Measurements from ENCODE around the gene GNL1.
A peak's percentile ranks its signal among the peaks of the same experiment; 100 is the strongest.
"Not testable (repeated sequence)": the region's sequence is repeated elsewhere in the genome, so short reads cannot be mapped to it uniquely, and the experiment has no call there.

The GNL1 gene

GRCh38 chr6:30598912-30599624, 42.8 kb upstream of the GNL1 start:
- TF ChIP-seq EZH2 (IDR thresholded peaks at IDR 0.05; ENCODE audit: borderline replicate concordance, low read depth, low read length, severe bottlenecking), result no peak
- no peak for TF ChIP-seq CTCF (IDR thresholded peaks at IDR 0.05; ENCODE audit: borderline replicate concordance, extremely low read depth, low read length, poor library complexity, severe bottlenecking)
- H3K4me1 ChIP-seq (ENCODE audit: insufficient read depth, low read length), result no peaks in the 10 kb centered on the region
- H4K20me1 ChIP-seq (ENCODE audit: insufficient read depth, low read length), result peaks cover 38% of the 10 kb centered on the region
- no peak overlapping the region for H3K4me3 ChIP-seq (ENCODE audit: low read depth in 1 of 2, low read length in 2 of 2)
- H3K4me2 ChIP-seq (ENCODE audit: insufficient read depth, low read length), result no peak overlapping the region
- no peaks in the 10 kb centered on the region for H3K9me3 ChIP-seq (ENCODE audit: insufficient read depth, low read length, severe bottlenecking)
- H3K27ac ChIP-seq (ENCODE audit: low read length), result no peak overlapping the region
- no peak overlapping the region for H3K9ac ChIP-seq (ENCODE audit: low read depth, low read length)
- no peak overlapping the region for H2AFZ ChIP-seq (ENCODE audit: low read depth, low read length)
- H3K27me3 ChIP-seq (ENCODE audit: insufficient read depth, low read length, poor library complexity), result no peaks in the 10 kb centered on the region
- no peak for DNase-seq
- ATAC-seq (ENCODE audit: insufficient read depth, low read depth), result no peak
- H3K36me3 ChIP-seq (ENCODE audit: insufficient read depth, low read length), result peaks cover 55% of the 10 kb centered on the region
- no peaks in the 10 kb centered on the region for H3K79me2 ChIP-seq (ENCODE audit: insufficient read depth, low read length)

DNA sequence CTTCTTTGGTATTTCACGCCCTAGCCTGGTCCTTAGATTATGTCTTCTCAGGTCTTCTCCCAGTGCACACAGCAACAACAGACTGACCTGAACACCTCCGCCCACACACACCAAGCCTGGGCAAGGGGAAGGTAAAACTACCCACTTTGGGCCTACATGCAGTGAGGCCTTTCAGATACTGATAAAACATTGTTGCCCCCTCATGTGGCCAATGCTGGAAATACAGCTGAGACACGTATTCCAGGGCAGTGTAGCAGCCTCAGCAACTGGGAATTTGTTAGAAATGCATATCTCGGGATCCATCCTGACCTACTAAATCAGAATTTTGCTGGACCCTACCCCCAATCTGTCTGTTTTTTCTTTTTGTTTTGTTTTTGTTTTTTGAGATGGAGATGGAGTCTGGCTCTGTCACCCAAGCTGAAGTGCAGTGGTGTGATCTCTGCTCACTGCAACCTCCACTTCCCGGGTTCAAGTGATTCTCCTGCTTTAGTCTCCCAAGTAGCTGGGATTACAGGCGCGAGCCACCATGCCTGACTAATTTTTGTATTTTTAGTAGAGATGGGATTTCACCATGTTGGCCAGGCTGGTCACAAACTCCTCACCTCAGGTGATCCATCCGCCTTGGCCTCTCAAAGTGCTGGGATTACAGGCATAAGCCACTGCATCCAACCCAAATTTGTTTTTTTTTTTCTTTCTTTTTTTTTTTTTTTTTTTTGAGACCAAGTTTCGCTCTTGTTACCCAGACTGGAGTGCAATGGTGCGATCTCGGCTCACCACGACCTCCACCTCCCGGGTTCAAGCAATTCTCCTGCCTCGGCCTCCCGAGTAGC, 41.2 kb upstream of the GNL1 start:
- peaks cover 29% of the 10 kb centered on the region for H4K20me1 ChIP-seq (ENCODE audit: insufficient read depth, low read length)
- not testable (repeated sequence) for H2AFZ ChIP-seq (ENCODE audit: low read depth, low read length); H3K79me2 ChIP-seq (ENCODE audit: insufficient read depth, low read length); H3K9ac ChIP-seq (ENCODE audit: low read depth, low read length); H3K27ac ChIP-seq (ENCODE audit: low read length); H3K4me1 ChIP-seq (ENCODE audit: insufficient read depth, low read length); H3K9me3 ChIP-seq (ENCODE audit: insufficient read depth, low read length, severe bottlenecking); H3K4me3 ChIP-seq (ENCODE audit: low read depth in 1 of 2, low read length in 2 of 2); H3K27me3 ChIP-seq (ENCODE audit: insufficient read depth, low read length, poor library complexity); H3K4me2 ChIP-seq (ENCODE audit: insufficient read depth, low read length)
- peak; percentile 83 for DNase-seq
- peak; percentile 82 for ATAC-seq (ENCODE audit: insufficient read depth, low read depth)
- peak; percentile 89 for TF ChIP-seq CTCF (IDR thresholded peaks at IDR 0.05; ENCODE audit: borderline replicate concordance, extremely low read depth, low read length, poor library complexity, severe bottlenecking)
- peaks cover 52% of the 10 kb centered on the region for H3K36me3 ChIP-seq (ENCODE audit: insufficient read depth, low read length)

DNA sequence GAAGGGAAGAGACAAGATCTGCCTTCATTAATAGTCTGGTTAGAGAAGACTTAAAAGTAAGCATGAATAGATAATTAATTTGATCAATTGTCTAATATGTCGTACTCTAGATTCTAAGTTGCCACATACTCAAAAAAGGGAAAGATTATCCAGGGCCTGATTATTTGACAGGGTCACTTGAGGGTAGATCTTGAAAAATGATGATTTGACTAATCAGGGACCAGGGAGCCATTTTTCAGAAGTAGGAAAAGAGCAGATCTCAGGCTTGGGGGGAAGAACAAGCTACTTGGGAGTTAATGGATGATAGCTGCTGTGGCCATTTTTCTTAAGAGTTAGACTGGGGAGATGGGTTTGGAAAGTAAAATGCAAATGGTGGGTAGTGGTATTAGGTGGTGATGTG, 36.0 kb upstream of the GNL1 start:
- TF ChIP-seq EZH2 (IDR thresholded peaks at IDR 0.05; ENCODE audit: borderline replicate concordance, low read depth, low read length, severe bottlenecking) (no peak), CTCF (IDR thresholded peaks at IDR 0.05; ENCODE audit: borderline replicate concordance, extremely low read depth, low read length, poor library complexity, severe bottlenecking) (no peak)
- Histone ChIP-seq H3K79me2 (ENCODE audit: insufficient read depth, low read length) (peaks cover 29% of the 10 kb centered on the region), H3K4me3 (ENCODE audit: low read depth in 1 of 2, low read length in 2 of 2) (no peak overlapping the region), H3K27ac (ENCODE audit: low read length) (no peak overlapping the region), H3K27me3 (ENCODE audit: insufficient read depth, low read length, poor library complexity) (no peaks in the 10 kb centered on the region), H3K4me2 (ENCODE audit: insufficient read depth, low read length) (no peak overlapping the region), H4K20me1 (ENCODE audit: insufficient read depth, low read length) (peaks cover 20% of the 10 kb centered on the region), H3K4me1 (ENCODE audit: insufficient read depth, low read length) (no peaks in the 10 kb centered on the region), H3K9ac (ENCODE audit: low read depth, low read length) (no peak overlapping the region), H3K36me3 (ENCODE audit: insufficient read depth, low read length) (peaks cover 79% of the 10 kb centered on the region), H2AFZ (ENCODE audit: low read depth, low read length) (no peak overlapping the region), H3K9me3 (ENCODE audit: insufficient read depth, low read length, severe bottlenecking) (no peaks in the 10 kb centered on the region)
- ATAC-seq (ENCODE audit: insufficient read depth, low read depth) (no peak), DNase-seq (no peak)

All from DND-41 (cell line).